HEK293 (cell line): ENCODE measurements around the gene UGT1A3.
"Not testable (repeated sequence)": the region's sequence is repeated elsewhere in the genome, so short reads cannot be mapped to it uniquely, and the experiment has no call there.

Experiments
- CTCF ChIA-PET: fragments of 350-600 bp; formaldehyde crosslinking; extraction: SDS; loops from one replicate; lab custom pipeline; 2021; ENCODE audit warnings: antibody characterized with exemption; lab: Yijun Ruan, JAX
- POLR2A ChIA-PET: fragments of 300-600 bp; formaldehyde crosslinking; extraction: SDS; loops from one replicate; lab custom pipeline; 2020; ENCODE audit warnings: antibody characterized with exemption, inconsistent platforms; lab: Yijun Ruan, JAX
- H3K27ac ChIP-seq: fragments of 200-500 bp; sonication (Bioruptor generic); 2 replicates; pipeline ENCODE4 v1.5.1; 2014; ENCODE audit warnings: low read depth, low read length, control low read depth, inconsistent platforms; ENCODE audit errors: extremely low read depth
- H3K36me3 ChIP-seq, 2 experiments: fragments of 200-500 bp in 1 of 2; sonication (Bioruptor generic) in 1 of 2; 1 replicate in 1 of 2; 2 replicates in 1 of 2; pipeline ENCODE4 v1.5.1; 2014 to 2017; ENCODE audit warnings: inconsistent platforms in 2 of 2, low read length in 2 of 2; ENCODE audit not compliant: control insufficient read depth in 2 of 2, insufficient read depth in 1 of 2
- H3K4me1 ChIP-seq: fragments of 200-500 bp; sonication (Bioruptor generic); 2 replicates; pipeline ENCODE4 v1.5.1; 2014; ENCODE audit warnings: mild to moderate bottlenecking, low read length, inconsistent platforms; ENCODE audit not compliant: control insufficient read depth, insufficient read depth
- H3K4me3 ChIP-seq: 2 replicates; pipeline ENCODE4 v1.5.1; 2011; ENCODE audit warnings: low read depth, mild to moderate bottlenecking, control low read depth, low read length, moderate library complexity
- H3K9me3 ChIP-seq: fragments of 200-500 bp; sonication (Bioruptor generic); 2 replicates; pipeline ENCODE4 v1.5.1; 2014; ENCODE audit warnings: low read depth, low read length, inconsistent platforms; ENCODE audit not compliant: control insufficient read depth, insufficient read depth
- BCL11A ChIP-seq: fragments of 450-650 bp; formaldehyde crosslinking; IDR thresholded peaks from 2 replicates; pipeline ENCODE4 v1.5.1; 2016; ENCODE audit warnings: low read depth, missing biosample characterization, missing genetic modification characterization
- CTCF ChIP-seq: fragments of 450-650 bp; formaldehyde crosslinking; IDR thresholded peaks from 2 replicates; pipeline ENCODE4 v1.5.1; 2016; ENCODE audit warnings: missing biosample characterization, missing genetic modification characterization
- HOXD13 ChIP-seq: sonication (generic); formaldehyde crosslinking; IDR thresholded peaks from 2 replicates; pipeline ENCODE4 v1.8.0; 2022; ENCODE audit warnings: missing genetic modification reagents, borderline replicate concordance
- KLF17 ChIP-seq: fragments of 450-650 bp; formaldehyde crosslinking; IDR thresholded peaks from 2 replicates; pipeline ENCODE4 v1.5.1; 2016; ENCODE audit warnings: missing biosample characterization, missing genetic modification characterization
- KLF7 ChIP-seq: fragments of 450-650 bp; formaldehyde crosslinking; IDR thresholded peaks from 2 replicates; pipeline ENCODE4 v1.5.1; 2016; ENCODE audit warnings: missing biosample characterization, missing genetic modification characterization, borderline replicate concordance
- PRDM10 ChIP-seq: fragments of 450-650 bp; formaldehyde crosslinking; IDR thresholded peaks from 2 replicates; pipeline ENCODE4 v1.5.1; 2016; ENCODE audit warnings: missing biosample characterization, missing genetic modification characterization
- ZBTB20 ChIP-seq: fragments of 450-650 bp; formaldehyde crosslinking; IDR thresholded peaks from 2 replicates; pipeline ENCODE4 v1.5.1; 2016; ENCODE audit warnings: missing biosample characterization, missing genetic modification characterization
- ZBTB44 ChIP-seq: fragments of 450-650 bp; IDR thresholded peaks from 2 replicates; pipeline ENCODE4 v1.5.1; 2018; ENCODE audit warnings: missing biosample characterization, mild to moderate bottlenecking, missing genetic modification characterization
- ZEB2 ChIP-seq: fragments of 450-650 bp; formaldehyde crosslinking; IDR thresholded peaks from 2 replicates; pipeline ENCODE4 v1.5.1; 2016; ENCODE audit warnings: missing biosample characterization, missing genetic modification characterization
- ZNF112 ChIP-seq: fragments of 450-650 bp; formaldehyde crosslinking; IDR thresholded peaks from 2 replicates; pipeline ENCODE4 v1.5.0; 2017; ENCODE audit warnings: missing biosample characterization, missing genetic modification characterization
- ZNF2 ChIP-seq: fragments of 450-650 bp; formaldehyde crosslinking; IDR thresholded peaks from 2 replicates; pipeline ENCODE4 v1.5.1; 2016; ENCODE audit warnings: missing biosample characterization, missing genetic modification characterization
- ZNF211 ChIP-seq: fragments of 450-650 bp; formaldehyde crosslinking; IDR thresholded peaks from 2 replicates; pipeline ENCODE4 v1.5.1; 2016; ENCODE audit warnings: low read depth, missing biosample characterization, missing genetic modification characterization
- ZNF302 ChIP-seq: fragments of 450-650 bp; formaldehyde crosslinking; IDR thresholded peaks from 2 replicates; pipeline ENCODE4 v1.5.1; 2016; ENCODE audit warnings: missing biosample characterization, missing genetic modification characterization, low read depth
- ZNF426 ChIP-seq: fragments of 450-650 bp; formaldehyde crosslinking; IDR thresholded peaks from 2 replicates; pipeline ENCODE4 v1.5.1; 2017; ENCODE audit warnings: missing biosample characterization, missing genetic modification characterization, mild to moderate bottlenecking, inconsistent platforms, moderate library complexity
- ZNF530 ChIP-seq: fragments of 450-650 bp; formaldehyde crosslinking; IDR thresholded peaks from 2 replicates; pipeline ENCODE4 v1.5.1; 2016; ENCODE audit warnings: low read depth, missing biosample characterization, missing genetic modification characterization
- ZNF776 ChIP-seq: fragments of 450-650 bp; formaldehyde crosslinking; IDR thresholded peaks from 2 replicates; pipeline ENCODE4 v1.5.0; 2017; ENCODE audit warnings: missing biosample characterization, missing genetic modification characterization, borderline replicate concordance

UGT1A3 gene

GRCh38 chr2:233714121-233714520 lies 14.7 kb upstream of the UGT1A3 start (continued):
- no peak for TF ChIP-seq ZNF302 (tag by site-specific recombination)
- no peak for TF ChIP-seq ZNF112 (tag by site-specific recombination)

GRCh38 chr2:233718552-233718951 lies 10.3 kb upstream of the UGT1A3 start, which contains the start of gene UGT1A4:
TSS of gene UGT1A4 (plus strand) at chr2:233718736. CDS start at chr2:233718821, 85 bp downstream.
- ChIA-PET POLR2A (no interaction called here), CTCF (no interaction called here)
- no peak within 1 kb of the TSS for H3K4me3 ChIP-seq
- H3K4me1 ChIP-seq, result no peaks in the 10 kb centered on the region
- no peaks in the 10 kb centered on the region for H3K9me3 ChIP-seq
- TF ChIP-seq ZNF530 (no peak), HOXD13 (no peak), KLF7 (tag by site-specific recombination) (no peak), ZBTB44 (tag by site-specific recombination) (no peak), ZEB2 (tag by site-specific recombination) (no peak), ZNF426 (tag by site-specific recombination) (no peak), KLF17 (tag by site-specific recombination) (no peak), BCL11A (tag by site-specific recombination) (no peak), ZBTB20 (tag by site-specific recombination) (no peak), ZNF776 (tag by site-specific recombination) (no peak), CTCF (tag by site-specific recombination) (no peak), ZNF302 (tag by site-specific recombination) (no peak), ZNF2 (tag by site-specific recombination) (no peak), ZNF211 (tag by site-specific recombination) (no peak), PRDM10 (no peak)
- TF ChIP-seq, all 188 proteins: peak for 0
- no peaks in the 10 kb centered on the region for H3K36me3 ChIP-seq
- H3K27ac ChIP-seq, result no peak within 1 kb of the TSS

- POLR2A ChIA-PET, H3K4me1 ChIP-seq, H3K36me3 ChIP-seq, CTCF ChIA-PET, H3K9me3 ChIP-seq, H3K4me3 ChIP-seq, H3K27ac ChIP-seq: not testable (repeated sequence)
Measured at GRCh38 chr2:233736868-233737653, 8.2 kb downstream of the UGT1A3 start.
